Adipose tissue (tissue), 3 donors: ENCODE measurements around the gene PLXNA1. TPM values are rescaled to one million over a fixed set of nuclear protein-coding genes. Genes with fewer than 3 reads are reported as not detected.

ENCODE experiments used
- H3K27ac ChIP-seq: one replicate; pipeline ENCODE4 v1.5.1; 2013; ENCODE audit warnings: low read depth, low read length
- WGBS, 3 donors: extraction: QIAGEN DNeasy Blood & Tissue Kit; methylation state at CpG; one replicate each; pipeline ENCODE4 v1.1.7; 2013; 5-methylcytosine and 5-hydroxymethylcytosine counted together
- polyA plus RNA-seq, 3 donors: library from polyadenylated mRNA; stranded (reverse); fragments of 200-250 nt; gene quantifications; one replicate each; pipeline ENCODE4 v1.2.3, GENCODE V29; 2013
- donor health status: healthy with polysubstance abuse.
- donor health status: Bipolar disorder and iron deficiency.
- donor health status: healthy.

The PLXNA1 gene
- polyA plus RNA-seq, 3 donors: 5.6 to 12.3 (median 7.4) TPM

DNA sequence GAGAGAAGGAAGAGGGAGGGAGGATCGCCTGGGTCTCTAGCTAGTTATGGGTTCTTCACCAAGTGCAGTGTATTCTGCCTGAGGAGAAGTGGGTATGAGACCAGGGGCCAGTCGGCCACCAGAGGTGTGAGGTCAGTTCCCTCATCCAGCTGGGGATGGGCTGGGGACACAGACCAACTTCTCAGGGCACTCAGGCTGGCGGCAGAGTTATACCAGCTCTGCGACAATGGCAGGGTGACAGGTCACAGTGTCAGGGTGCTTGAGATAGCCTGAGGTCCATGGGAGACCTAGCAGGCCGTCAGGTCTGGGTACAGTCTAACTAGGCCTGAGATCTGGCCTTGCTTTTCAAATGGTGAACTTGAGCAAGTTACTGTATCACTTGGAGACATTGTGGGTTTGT lies 31.4 kb upstream of the PLXNA1 start:
- H3K27ac ChIP-seq: no peak overlapping the region
- WGBS, 3 donors: 93 to 96% (median 94%) methylated on average over 5 of the region's 5 CpGs

DNA sequence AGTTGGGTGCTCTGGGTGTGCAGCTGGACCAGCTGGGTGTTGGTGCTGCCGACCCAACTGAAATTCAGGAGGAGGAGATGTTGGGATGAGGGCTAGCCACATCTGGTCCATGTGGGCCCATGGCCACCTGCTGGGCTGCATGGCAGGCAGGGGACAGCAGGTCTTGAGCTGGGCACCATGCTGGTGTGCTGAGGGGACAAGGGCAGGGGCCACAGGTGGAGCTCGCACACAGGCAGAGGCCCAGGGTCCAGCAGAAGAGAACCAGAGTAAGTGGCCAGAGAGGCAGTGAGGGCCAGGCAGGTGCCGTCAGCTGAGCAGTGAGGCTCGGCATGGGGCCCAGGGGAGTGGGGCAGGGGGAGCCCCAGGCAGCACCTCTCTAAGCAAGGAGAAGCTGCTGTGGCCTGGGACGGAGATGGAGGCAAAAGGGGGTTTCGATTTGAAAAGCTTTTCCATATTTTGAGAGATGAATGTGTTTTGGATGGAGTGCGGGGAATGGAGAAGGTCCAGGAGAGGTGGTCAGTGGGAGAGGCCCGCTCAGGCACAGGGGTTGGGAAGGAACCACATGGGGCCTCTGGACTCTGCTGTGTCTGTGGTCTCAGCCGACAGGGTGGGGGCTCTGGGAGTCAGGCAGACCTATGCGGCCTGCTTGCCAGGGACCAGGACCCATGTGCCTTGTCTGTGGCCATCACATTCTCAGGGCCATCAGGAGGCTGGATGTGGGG lies 30.5 kb upstream of the PLXNA1 start:
- WGBS, 3 donors: 93 to 95% (median 94%) methylated on average over 10 of the region's 10 CpGs
- H3K27ac ChIP-seq: no peak overlapping the region

DNA sequence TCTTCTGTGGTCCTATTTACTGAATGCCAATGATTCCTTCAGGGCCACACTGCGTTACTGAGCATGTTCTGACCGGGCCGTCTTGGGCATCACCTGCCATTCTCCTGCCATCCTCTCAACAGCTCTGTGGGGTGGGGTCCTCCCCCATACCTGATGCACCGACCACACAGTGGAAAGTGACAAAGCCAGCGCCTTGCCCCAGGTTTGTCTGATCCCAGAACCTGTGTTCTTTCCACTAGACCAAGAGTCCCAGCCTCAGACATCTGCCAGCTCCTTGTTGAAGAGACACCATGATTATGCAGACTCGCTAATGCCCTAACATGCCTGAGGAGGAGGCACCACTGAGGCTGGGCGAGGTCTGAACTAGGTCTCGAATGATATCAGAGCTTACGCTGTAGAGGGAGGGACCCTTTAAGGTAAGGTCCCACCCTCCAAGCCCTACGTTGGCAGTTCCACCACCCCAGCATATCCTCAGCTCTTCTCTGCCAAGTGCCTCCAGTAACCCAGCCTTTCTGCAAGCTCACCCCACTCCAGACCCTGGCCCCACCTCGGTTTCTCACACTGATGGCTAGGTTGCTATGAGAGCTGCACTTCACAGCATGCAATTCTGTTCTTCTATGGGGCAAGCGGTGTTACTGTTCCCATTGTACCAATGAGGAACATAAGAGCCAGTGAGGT lies 29.8 kb upstream of the PLXNA1 start:
- WGBS, 3 donors: 92 to 96% (median 94%) methylated on average over 12 of the region's 12 CpGs
- H3K27ac ChIP-seq: no peak overlapping the region

DNA sequence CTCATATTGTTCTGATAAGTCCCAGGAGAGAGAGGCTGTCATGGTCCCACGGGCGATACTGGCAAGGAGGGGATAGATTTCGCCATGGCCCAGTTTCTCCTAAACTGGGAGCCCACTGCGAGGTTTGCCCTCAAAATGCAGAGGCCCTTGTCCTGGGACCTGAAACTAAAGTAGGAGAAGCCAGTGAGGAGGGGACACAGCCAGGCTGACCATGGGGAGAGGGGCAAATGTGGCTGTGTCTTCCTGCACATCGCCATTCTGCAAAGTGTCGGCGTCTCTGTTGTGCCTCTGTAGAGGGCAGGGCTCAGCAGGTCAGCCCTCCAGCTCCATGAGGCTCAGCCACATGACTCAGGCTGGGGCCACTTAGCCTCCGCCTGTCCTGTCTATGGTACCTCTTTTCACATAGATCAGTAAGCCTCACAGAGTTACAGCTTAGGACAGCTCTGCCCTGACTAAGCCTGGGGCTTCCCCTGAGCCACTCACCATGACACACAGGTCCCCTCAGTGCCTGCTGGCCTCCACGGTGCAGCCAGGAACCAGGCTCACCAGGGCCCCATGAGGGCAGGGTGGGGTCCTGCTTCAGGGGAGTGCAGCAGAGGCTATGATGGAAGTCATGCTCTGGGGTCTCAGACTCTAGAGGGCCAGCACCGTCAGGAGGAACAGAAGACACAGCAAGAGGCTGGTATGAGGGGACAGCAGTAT lies 28.6 kb upstream of the PLXNA1 start:
- H3K27ac ChIP-seq: no peak overlapping the region
- 86 to 91% (median 87%) methylated on average over 10 of the region's 10 CpGs for WGBS, 3 donors

DNA sequence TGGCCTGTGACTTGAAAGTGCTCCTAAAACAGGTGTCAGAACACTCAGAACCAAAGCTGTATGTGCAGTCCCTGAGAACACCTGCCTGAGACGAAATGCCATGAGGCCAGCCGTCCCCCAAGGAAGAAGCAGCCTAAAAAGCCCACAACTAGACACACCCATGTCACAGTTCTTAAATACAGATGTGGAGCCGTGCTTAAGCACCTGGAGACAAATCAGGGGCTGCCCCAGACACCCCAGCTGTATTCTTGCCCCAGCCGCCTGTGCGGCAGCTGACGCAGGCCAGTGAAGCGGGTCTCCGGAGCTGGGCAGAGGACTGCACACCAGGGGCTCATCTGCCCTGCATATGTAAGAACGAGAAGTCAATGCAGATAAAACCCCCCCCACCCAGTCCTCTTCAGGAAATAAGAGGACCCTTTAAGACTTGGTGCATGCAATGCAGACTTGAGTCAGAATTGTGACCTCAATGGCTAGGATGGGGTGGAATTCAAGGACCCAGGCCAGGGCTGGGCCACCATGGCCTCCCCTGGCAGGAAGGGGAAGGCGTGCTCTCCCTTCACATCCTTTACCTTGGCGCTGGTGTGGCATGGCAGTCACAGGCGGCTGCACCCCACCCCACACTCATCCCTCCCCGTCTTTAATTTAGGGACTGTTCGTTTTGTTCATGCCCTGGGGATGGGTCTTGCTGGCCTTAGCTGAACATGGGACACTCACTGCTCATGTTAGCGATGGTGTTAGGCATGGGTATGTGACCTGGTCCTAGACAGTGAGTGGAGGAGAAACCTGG lies 27.7 kb upstream of the PLXNA1 start:
- no peak overlapping the region for H3K27ac ChIP-seq
- WGBS, 3 donors: 96% methylated on average over 15 of the region's 15 CpGs

- H3K27ac ChIP-seq: no peak overlapping the region
- 54 to 89% (median 87%) methylated on average over 8 of the region's 8 CpGs for WGBS, 3 donors
These were observed 26.6 kb upstream of the PLXNA1 start for GRCh38 chr3:126956361-126956760.

DNA sequence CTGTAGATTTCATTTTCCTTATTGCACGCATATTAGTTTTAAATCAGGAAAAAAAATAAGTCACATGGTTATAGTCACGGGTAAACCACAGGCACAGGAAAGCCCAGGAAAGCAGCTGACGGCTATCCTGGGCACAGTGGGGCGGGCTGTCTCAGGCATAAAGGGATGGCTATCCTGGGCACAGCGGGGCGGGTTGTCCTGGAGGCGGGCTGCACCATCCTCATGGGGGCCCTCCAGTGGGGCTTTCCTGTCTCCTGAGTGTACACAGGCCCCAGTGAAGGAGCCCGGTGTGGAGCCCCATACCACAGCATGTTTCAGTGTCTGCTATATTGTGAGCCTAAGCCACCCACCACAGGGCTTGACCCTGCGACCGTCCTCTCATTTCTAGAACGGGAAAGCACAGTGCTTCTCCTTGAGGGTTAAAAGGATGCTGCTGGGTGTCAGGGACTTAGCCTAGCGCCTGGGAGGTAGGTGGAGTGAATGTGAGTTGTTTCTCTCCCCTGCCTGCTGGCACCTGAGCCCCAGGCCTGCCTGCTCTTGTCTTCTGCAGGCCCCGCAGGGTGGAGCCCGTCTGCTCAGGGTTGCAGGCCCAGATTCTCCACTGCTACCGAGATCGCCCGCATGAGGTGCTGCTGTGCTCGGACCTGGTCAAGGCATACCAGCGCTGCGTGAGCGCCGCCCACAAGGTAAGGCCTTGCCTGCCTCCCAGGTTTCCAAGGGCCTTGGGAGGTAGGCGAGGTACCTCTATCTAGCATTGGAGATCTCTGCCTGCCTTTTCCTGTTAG lies 25.9 kb upstream of the PLXNA1 start:
- WGBS, 3 donors: 88 to 89% (median 88%) methylated on average over 23 of the region's 23 CpGs

DNA sequence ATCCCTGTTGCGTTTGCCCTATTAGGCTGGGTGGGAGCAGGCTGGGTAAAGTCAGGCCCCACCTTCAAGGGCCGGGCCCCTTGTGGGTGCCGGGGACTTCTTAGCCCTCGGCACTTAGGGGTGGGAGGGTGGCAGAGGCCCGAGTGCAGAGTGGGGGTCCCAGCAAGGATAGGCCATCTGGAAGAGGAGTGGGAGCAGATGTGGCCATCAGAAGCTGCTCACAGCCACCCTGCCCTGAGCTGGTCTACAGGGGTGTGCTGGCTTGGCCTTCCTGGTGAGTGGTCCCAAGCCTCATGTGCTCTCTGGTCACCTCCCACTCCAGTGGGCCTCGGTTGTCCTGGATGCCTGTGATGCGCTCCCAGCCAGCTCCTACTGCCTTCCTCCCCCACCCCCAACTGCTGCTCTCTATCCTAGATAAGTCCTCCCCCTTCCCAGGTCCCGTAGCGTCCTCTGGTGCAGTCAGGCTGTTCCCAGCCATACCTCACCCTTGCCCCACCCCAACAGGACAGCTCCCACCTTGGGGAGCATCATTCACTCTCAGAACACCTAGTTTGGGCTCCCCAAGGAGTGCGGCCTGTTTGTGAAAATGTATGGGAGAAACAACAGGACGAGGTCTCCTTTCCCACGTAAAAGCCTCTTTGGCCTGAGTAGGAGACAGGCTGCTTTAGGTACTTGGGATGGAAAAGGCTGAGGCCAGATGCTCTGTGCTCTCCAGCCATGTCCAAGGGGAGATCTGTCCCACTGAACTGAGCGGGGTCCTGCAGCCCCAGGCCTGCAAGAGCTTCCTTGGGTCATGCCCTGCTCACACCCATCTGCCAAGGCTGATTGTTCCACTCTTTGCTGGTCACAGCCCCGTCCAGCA lies 24.9 kb upstream of the PLXNA1 start:
- H3K27ac ChIP-seq: no peak overlapping the region
- WGBS, 3 donors: 95 to 97% (median 96%) methylated on average over 14 of the region's 14 CpGs

More for the DNA sequence above, 25.9 kb upstream of the PLXNA1 start:
- no peak overlapping the region for H3K27ac ChIP-seq

DNA sequence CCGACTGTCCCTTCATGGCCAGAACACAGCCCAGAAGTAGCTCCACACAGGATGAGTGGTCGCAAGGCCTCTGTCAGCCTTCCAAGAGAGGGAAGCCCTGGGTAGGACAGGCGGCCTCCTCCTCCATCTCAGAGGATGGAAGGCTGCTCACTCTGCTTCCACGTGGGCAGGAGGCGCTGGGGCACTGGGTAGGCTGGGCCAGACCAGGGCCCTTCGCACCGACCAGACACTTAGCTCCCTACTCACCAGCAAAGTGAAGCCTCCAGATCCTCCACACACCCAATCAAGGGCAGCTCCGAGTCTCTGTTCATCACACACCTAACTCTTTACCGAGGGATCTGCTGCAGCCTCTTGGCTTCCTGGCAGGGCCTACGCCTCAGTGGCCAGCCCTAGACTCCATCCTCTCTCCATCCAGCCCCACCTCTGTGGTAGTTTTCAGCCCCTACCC lies 24.3 kb upstream of the PLXNA1 start:
- 86 to 92% (median 92%) methylated on average over 10 of the region's 10 CpGs for WGBS, 3 donors
- no peak overlapping the region for H3K27ac ChIP-seq

DNA sequence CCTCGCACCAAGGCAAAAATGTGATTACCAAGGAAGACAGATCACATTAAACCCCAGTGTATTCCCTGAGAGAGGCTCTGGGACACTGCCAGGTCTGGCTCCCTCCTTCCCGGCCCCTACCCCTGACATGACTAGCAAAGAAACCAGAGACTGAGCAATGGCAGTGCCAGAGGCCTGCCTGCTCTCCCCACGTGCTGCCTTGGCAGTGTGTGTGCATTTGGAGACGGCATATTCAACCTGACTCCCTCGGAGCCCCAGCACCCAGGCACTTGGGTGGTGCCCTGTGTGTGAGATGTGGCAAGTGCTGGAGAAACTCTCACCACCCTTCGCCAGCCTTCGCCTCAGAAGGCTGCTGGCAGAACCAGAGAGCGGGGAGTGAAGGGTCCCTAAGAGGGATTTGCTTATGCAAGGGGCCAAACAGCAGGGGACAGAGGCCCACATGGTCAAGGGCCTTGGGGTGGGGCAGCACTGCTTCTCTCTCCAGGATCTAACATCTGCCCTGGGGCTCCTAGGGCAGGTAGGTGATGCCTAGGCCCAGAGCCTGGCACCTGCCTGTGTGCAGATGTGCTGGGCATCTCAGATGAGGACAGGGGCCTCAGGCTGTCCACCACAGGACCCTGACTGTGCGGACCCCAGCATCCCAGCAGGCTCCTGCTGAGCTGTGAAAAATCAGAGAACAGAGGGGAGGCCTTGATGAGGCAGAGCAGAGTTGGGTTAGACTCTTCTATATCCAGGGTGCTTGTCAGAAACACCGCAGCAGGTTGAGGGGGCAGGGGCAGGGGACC lies 23.6 kb upstream of the PLXNA1 start:
- no peak overlapping the region for H3K27ac ChIP-seq
- 80 to 84% (median 81%) methylated on average over 10 of the region's 10 CpGs for WGBS, 3 donors

DNA sequence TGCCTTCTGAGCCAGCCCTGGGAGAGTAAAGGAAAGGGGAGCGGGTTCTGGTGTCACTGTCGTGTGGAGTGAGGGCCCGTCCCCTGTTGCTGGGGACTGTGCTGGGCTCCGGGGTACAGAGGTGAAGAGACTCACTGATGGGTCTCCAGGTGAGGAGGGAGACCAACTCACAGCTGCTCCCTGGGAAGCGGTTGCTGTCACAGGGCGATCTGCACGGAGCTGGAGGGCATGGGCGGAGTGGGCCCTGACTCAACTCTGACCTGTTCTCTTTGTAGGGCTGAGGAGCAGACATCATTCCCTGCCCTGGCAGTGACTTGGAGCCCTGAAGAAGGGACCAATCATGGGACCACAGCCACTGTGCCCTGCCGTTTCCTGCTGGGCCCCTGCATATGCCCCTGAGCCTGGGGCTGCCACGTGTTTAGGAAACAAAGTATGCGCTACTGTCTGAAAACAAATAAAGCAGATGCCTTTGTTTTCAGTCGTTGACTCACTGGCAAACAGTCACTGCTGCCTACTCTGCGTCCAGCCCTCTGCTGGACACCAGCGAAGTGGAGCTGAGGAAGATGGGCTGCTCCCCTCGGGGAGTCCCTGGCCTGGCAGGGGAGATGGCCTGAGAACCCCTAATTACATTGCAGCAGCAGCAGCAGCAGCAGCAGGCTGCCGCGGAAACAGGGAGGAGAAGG lies 22.9 kb upstream of the PLXNA1 start:
- 80 to 84% (median 80%) methylated on average over 15 to 17 of the region's 17 CpGs for WGBS, 3 donors
- H3K27ac ChIP-seq: no peak overlapping the region

- H3K27ac ChIP-seq: no peak overlapping the region
- 77 to 89% (median 84%) methylated on average over 17 of the region's 17 CpGs for WGBS, 3 donors
These were observed 22.3 kb upstream of the PLXNA1 start for GRCh38 chr3:126960604-126960995.

DNA sequence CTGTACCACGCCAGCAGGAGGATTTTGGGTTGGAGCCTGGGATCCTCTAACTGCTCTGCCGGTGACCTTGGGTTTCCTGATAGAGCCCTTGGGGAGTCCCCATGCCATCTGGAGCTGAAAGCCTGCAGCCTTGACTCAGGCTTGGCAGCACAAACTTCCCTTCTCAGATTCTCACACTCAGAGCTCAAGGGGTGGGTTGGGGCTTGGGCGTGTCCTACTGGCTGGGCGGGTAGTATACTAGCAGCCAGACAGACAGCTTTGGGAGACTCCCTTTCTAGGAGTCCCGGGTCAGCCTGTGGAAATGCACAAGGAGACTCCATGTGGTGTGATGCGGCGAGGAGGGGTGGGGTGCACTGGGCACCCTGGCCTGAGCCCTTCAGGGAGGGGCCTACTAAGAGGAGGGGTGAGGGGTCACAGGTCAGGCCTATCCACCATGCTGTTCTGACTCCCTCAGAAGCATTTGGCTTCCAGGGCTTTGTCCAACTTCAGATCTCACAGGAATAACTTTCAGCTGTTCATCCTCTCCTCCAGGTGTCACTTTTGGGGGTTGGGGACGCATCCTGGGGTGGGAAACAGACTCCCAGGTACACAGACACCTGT lies 21.6 kb upstream of the PLXNA1 start:
- no peak overlapping the region for H3K27ac ChIP-seq
- WGBS, 3 donors: 51 to 55% (median 54%) methylated on average over 8 of the region's 8 CpGs

- no peak overlapping the region for H3K27ac ChIP-seq
These were observed 21.0 kb upstream of the PLXNA1 start for GRCh38 chr3:126961791-126962461.

GRCh38 chr3:126962756-126963155 lies 20.2 kb upstream of the PLXNA1 start:
- WGBS, 3 donors: 92 to 97% (median 94%) methylated on average over 8 of the region's 8 CpGs
- H3K27ac ChIP-seq: peak overlapping the region; percentile 3

More at GRCh38 chr3:126961791-126962461, 21.0 kb upstream of the PLXNA1 start:
- 65 to 78% (median 70%) methylated on average over 11 of the region's 11 CpGs for WGBS, 3 donors
